PC-3 (cell line): Measurements from ENCODE around the gene ARL9.

Experiments
- EZH2phosphoT487 ChIP-seq: fragments of 300-600 bp; sonication (generic); IDR thresholded peaks from 2 replicates; pipeline ENCODE4 v1.6.1; 2018; ENCODE audit warnings: mild to moderate bottlenecking, antibody characterized with exemption, low read length, borderline replicate concordance
- TF ChIP-seq, protein P1 (sequence below): fragments of 300-600 bp; sonication (generic); conservative IDR thresholded peaks from 2 replicates; pipeline ENCODE4 v1.5.1; 2017; ENCODE audit warnings: antibody characterized with exemption, low read depth, mild to moderate bottlenecking, low read length

DNA sequence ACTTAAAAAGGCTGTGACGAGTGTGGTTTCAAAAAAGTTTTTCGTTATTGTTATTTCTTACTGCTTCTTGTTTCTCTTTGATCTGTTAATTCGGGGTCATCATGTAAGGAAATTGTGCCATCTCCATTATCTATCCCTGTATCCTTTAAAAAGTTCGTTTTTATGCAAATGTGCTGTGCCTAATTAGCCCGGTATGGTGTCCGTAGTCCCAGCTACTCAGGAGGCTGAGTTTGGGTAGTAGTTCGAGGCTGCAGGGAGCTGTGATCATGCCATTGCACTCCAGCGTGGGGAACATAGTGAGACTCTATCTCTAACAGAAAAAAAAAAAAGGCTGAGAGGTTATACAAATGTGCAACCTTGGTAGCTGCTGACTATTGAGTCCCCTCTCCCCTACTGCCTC lies 45.1 kb downstream of the ARL9 start:
- TF ChIP-seq, protein P1, sequence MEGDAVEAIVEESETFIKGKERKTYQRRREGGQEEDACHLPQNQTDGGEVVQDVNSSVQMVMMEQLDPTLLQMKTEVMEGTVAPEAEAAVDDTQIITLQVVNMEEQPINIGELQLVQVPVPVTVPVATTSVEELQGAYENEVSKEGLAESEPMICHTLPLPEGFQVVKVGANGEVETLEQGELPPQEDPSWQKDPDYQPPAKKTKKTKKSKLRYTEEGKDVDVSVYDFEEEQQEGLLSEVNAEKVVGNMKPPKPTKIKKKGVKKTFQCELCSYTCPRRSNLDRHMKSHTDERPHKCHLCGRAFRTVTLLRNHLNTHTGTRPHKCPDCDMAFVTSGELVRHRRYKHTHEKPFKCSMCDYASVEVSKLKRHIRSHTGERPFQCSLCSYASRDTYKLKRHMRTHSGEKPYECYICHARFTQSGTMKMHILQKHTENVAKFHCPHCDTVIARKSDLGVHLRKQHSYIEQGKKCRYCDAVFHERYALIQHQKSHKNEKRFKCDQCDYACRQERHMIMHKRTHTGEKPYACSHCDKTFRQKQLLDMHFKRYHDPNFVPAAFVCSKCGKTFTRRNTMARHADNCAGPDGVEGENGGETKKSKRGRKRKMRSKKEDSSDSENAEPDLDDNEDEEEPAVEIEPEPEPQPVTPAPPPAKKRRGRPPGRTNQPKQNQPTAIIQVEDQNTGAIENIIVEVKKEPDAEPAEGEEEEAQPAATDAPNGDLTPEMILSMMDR: no peak
- no peak for TF ChIP-seq EZH2phosphoT487
